ENCODE measurements around the gene PCBP1. TPM values are rescaled to one million over a fixed set of nuclear protein-coding genes. Genes with fewer than 3 reads are reported as not detected.
A peak's percentile ranks its signal among the peaks of the same experiment; 100 is the strongest.

PCBP1 gene
- total RNA-seq, 1 donor from 2014 or later = 17.1 TPM

DNA sequence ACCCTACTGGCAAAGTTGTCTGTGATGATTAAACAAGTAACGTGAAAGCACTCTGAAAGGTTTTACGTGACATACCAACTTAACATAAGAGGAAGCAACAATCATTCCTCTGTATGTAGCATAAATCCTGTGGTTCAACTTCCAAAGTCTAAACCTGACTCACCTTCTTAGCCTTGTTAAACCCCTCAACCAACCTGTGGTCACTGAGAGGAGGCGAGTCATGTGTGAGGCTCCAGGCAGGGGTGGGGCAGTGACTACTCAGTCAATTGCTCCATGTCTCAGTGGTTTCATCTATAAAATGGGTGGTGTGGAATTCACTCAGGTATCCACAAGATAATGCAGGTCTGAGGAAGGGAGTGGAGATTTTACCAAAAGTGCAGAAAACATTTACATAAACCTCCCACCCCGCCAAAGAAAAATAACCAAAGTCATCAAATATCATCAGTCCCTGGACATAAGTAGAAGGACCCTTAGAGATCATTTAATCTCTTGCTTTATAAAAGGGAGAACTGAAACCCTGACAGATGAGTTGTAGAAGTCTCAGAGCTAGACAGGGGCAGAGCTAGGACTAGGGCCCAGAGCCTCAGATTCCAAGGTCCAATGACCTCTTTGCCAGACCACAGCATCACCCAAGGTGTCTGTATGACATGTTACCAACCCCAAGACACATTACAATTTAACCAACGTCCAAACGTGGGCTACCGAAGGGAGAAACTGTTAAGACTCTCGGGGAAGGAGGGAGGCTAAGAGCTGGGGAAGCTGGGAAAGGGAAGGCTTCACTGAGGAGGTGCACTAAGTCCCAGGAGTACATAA is 3.7 kb upstream of the PCBP1 start:
- peak; percentile 98 for DNase-seq (ENCODE audit: low read depth)

DNA sequence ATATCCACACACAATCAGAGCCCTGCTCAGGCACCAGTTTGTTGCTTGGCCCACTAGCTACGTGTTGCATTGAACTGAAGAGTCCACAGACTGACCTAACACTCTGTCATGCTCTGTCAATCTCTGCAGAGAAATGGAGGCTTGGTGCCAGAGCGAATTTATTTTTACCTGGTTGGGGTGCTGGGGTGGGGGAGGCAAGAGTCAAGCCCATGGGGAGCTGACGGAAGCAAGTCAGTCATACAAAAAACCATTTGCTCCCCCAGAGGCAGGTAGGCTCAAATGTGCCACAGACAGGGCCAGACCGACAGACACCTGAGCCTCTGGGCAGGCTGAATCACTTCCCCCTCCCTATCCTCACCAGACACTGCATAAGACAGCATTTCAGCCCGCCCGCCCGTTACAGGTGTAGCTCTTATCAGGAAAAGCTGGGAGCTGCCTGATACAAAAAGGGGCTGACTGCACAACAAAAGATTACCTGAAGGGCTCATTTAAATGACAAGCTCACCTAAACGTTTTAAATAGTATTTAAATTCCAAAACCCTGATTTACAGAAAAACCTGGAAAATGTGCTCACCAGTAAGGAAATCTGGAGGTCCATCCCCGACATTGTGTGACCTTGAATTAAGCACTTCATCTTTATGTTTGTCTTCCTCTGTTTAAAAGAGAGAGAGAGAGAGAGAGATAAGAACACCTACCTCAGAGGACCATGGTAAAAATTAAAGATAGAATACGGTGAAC is 2.1 kb upstream of the PCBP1 start:
- no peaks in the 10 kb centered on the region for H3K27me3 ChIP-seq (ENCODE audit: control insufficient read depth, insufficient read depth, low read length)
- TF ChIP-seq, protein P1, sequence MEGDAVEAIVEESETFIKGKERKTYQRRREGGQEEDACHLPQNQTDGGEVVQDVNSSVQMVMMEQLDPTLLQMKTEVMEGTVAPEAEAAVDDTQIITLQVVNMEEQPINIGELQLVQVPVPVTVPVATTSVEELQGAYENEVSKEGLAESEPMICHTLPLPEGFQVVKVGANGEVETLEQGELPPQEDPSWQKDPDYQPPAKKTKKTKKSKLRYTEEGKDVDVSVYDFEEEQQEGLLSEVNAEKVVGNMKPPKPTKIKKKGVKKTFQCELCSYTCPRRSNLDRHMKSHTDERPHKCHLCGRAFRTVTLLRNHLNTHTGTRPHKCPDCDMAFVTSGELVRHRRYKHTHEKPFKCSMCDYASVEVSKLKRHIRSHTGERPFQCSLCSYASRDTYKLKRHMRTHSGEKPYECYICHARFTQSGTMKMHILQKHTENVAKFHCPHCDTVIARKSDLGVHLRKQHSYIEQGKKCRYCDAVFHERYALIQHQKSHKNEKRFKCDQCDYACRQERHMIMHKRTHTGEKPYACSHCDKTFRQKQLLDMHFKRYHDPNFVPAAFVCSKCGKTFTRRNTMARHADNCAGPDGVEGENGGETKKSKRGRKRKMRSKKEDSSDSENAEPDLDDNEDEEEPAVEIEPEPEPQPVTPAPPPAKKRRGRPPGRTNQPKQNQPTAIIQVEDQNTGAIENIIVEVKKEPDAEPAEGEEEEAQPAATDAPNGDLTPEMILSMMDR (IDR thresholded peaks at IDR 0.05; ENCODE audit: insufficient read depth, low read length, severe bottlenecking) = no peak
- FAIRE-seq (no peak), DNase-seq (ENCODE audit: low read depth) (peak; percentile 85)
- peaks cover 5% of the 10 kb centered on the region for H3K36me3 ChIP-seq (ENCODE audit: control insufficient read depth, insufficient read depth, low read length)
- no peak overlapping the region for H3K4me3 ChIP-seq (ENCODE audit: low read depth, low read length)

More for the DNA sequence above, 3.7 kb upstream of the PCBP1 start:
- Histone ChIP-seq H3K36me3 (ENCODE audit: control insufficient read depth, insufficient read depth, low read length) (peaks cover 4% of the 10 kb centered on the region), H3K27me3 (ENCODE audit: control insufficient read depth, insufficient read depth, low read length) (no peaks in the 10 kb centered on the region), H3K4me3 (ENCODE audit: low read depth, low read length) (no peak overlapping the region)
- TF ChIP-seq, protein P1 (IDR thresholded peaks at IDR 0.05; ENCODE audit: insufficient read depth, low read length, severe bottlenecking) = no peak
- no peak for FAIRE-seq

DNA sequence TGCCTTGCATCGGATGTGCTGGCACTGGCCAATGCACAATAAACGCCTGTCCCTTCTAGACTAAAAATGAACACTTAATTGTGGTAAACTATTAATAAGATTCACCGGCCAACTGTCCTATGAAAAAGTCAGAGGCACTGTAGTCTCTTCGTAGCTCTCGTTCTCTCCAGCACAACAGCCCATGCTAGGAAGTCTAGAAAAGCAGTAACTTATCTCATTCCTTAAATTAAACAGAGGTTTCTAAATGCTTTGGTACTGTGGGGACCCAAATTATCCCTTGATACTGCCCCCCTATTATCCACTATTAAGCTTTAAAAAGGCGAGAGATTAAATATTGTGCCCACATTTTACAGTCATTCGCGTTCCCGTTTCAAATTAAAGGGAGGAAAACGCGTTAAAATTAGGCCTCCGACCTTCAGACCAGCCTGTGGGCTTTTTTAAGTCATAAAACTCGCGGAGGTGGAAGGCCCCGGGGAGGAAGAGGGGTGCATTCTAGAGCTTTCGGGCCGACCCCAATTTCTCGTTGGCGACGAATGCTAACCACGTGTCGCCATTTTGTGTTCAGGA is 1.5 kb upstream of the PCBP1 start:
- DNase-seq (ENCODE audit: low read depth) (no peak), FAIRE-seq (no peak)
- TF ChIP-seq, protein P1 (IDR thresholded peaks at IDR 0.05; ENCODE audit: insufficient read depth, low read length, severe bottlenecking) = no peak

GRCh38 chr2:70086278-70086837 is 919 bp upstream of the PCBP1 start:
- Histone ChIP-seq H3K4me3 (ENCODE audit: low read depth, low read length) (peak overlapping the region; percentile 80), H3K27me3 (ENCODE audit: control insufficient read depth, insufficient read depth, low read length) (no peaks in the 10 kb centered on the region), H3K36me3 (ENCODE audit: control insufficient read depth, insufficient read depth, low read length) (peaks cover 5% of the 10 kb centered on the region)
- peak; percentile 82 for DNase-seq (ENCODE audit: low read depth)
- no peak for FAIRE-seq
- TF ChIP-seq, protein P1 (IDR thresholded peaks at IDR 0.05; ENCODE audit: insufficient read depth, low read length, severe bottlenecking) = no peak

More for the DNA sequence above, 1.5 kb upstream of the PCBP1 start:
- Histone ChIP-seq H3K4me3 (ENCODE audit: low read depth, low read length) (peak overlapping the region; percentile 80), H3K27me3 (ENCODE audit: control insufficient read depth, insufficient read depth, low read length) (no peaks in the 10 kb centered on the region), H3K36me3 (ENCODE audit: control insufficient read depth, insufficient read depth, low read length) (peaks cover 5% of the 10 kb centered on the region)

DNA sequence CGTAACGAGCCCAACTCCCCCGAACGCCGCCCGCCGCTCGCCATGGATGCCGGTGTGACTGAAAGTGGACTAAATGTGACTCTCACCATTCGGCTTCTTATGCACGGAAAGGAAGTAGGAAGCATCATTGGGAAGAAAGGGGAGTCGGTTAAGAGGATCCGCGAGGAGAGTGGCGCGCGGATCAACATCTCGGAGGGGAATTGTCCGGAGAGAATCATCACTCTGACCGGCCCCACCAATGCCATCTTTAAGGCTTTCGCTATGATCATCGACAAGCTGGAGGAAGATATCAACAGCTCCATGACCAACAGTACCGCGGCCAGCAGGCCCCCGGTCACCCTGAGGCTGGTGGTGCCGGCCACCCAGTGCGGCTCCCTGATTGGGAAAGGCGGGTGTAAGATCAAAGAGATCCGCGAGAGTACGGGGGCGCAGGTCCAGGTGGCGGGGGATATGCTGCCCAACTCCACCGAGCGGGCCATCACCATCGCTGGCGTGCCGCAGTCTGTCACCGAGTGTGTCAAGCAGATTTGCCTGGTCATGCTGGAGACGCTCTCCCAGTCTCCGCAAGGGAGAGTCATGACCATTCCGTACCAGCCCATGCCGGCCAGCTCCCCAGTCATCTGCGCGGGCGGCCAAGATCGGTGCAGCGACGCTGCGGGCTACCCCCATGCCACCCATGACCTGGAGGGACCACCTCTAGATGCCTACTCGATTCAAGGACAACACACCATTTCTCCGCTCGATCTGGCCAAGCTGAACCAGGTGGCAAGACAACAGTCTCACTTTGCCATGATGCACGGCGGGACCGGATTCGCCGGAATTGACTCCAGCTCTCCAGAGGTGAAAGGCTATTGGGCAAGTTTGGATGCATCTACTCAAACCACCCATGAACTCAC is 673 bp downstream of the PCBP1 start:
- FAIRE-seq (no peak), DNase-seq (ENCODE audit: low read depth) (peak; percentile 58)
- Histone ChIP-seq H3K4me3 (ENCODE audit: low read depth, low read length) (peak overlapping the region; percentile 80), H3K36me3 (ENCODE audit: control insufficient read depth, insufficient read depth, low read length) (peaks cover 5% of the 10 kb centered on the region), H3K27me3 (ENCODE audit: control insufficient read depth, insufficient read depth, low read length) (no peaks in the 10 kb centered on the region)
- TF ChIP-seq, protein P1 (IDR thresholded peaks at IDR 0.05; ENCODE audit: insufficient read depth, low read length, severe bottlenecking) = no peak

Data from bronchial epithelial cell (primary cell).